Glutamatergic neuron (in vitro differentiated cells): ENCODE data around the gene NFATC2. TPM values are rescaled to one million over a fixed set of nuclear protein-coding genes. Genes with fewer than 3 reads are reported as not detected.

Source experiments
- DNase-seq: peaks from one replicate; pipeline ENCODE4 v3.0.0; 2022
- H3K27ac Mint-ChIP-seq: one replicate; pipeline ENCODE4 v1.8.0; 2020; ENCODE audit warnings: mild to moderate bottlenecking, mixed read lengths, inconsistent platforms; ENCODE audit not compliant: unreplicated experiment
- H3K27me3 Mint-ChIP-seq: one replicate; pipeline ENCODE4 v1.8.0; 2020; ENCODE audit warnings: mild to moderate bottlenecking, moderate library complexity, mixed read lengths, inconsistent platforms; ENCODE audit not compliant: unreplicated experiment
- H3K36me3 Mint-ChIP-seq: one replicate; pipeline ENCODE4 v1.8.0; 2020; ENCODE audit warnings: mild to moderate bottlenecking, mixed read lengths, inconsistent platforms; ENCODE audit not compliant: unreplicated experiment
- H3K4me1 Mint-ChIP-seq: one replicate; pipeline ENCODE4 v1.8.0; 2020; ENCODE audit warnings: mild to moderate bottlenecking, low read depth, mixed read lengths, inconsistent platforms; ENCODE audit not compliant: unreplicated experiment
- H3K4me3 Mint-ChIP-seq: one replicate; pipeline ENCODE4 v1.8.0; 2020; ENCODE audit warnings: mild to moderate bottlenecking, mixed read lengths, inconsistent platforms; ENCODE audit not compliant: unreplicated experiment
- H3K9me3 Mint-ChIP-seq: one replicate; pipeline ENCODE4 v1.8.0; 2020; ENCODE audit warnings: mild to moderate bottlenecking, moderate library complexity, mixed read lengths, inconsistent platforms; ENCODE audit not compliant: unreplicated experiment
- CTCF ChIP-seq: fragments of 200-600 bp; sonication (generic); IDR thresholded peaks from one replicate; pipeline ENCODE4 v1.5.0; 2021; ENCODE audit not compliant: partially characterized antibody, unreplicated experiment
- total RNA-seq: library from RNA; stranded (reverse); fragmentation: NEBNext Ultra II Directional; extraction: Animal tissue kit (Norgen Biotek cat#: 25700); gene quantifications from one replicate; pipeline ENCODE4 v1.2.1, GENCODE V29; 2021; ENCODE audit not compliant: unreplicated experiment

NFATC2 gene
- total RNA-seq, 1 donor from 2014 or later = not detected

GRCh38 chr20:51469046-51469445, 73.5 kb downstream of the NFATC2 start:
- H3K27me3 Mint-ChIP-seq = peaks cover 2% of the 10 kb centered on the region
- no peaks in the 10 kb centered on the region for H3K36me3 Mint-ChIP-seq
- H3K27ac Mint-ChIP-seq = no peak overlapping the region
- H3K4me3 Mint-ChIP-seq = no peak overlapping the region
- no peaks in the 10 kb centered on the region for H3K4me1 Mint-ChIP-seq
- no peak for DNase-seq
- TF ChIP-seq CTCF = no peak
- H3K9me3 Mint-ChIP-seq = no peaks in the 10 kb centered on the region

- Mint-ChIP-seq H3K4me1 (no peaks in the 10 kb centered on the region), H3K27ac (no peak overlapping the region), H3K4me3 (no peak overlapping the region), H3K9me3 (no peaks in the 10 kb centered on the region), H3K36me3 (no peaks in the 10 kb centered on the region), H3K27me3 (peaks cover 5% of the 10 kb centered on the region)
- no peak for DNase-seq
- no peak for TF ChIP-seq CTCF
Measured at GRCh38 chr20:51468636-51469035, 73.9 kb downstream of the NFATC2 start.

GRCh38 chr20:51467956-51468626, 74.4 kb downstream of the NFATC2 start:
- no peak for DNase-seq
- H3K27me3 Mint-ChIP-seq = peaks cover 5% of the 10 kb centered on the region
- no peak overlapping the region for H3K27ac Mint-ChIP-seq
- TF ChIP-seq CTCF = no peak
- no peaks in the 10 kb centered on the region for H3K9me3 Mint-ChIP-seq
- no peaks in the 10 kb centered on the region for H3K36me3 Mint-ChIP-seq
- H3K4me3 Mint-ChIP-seq = no peak overlapping the region
- H3K4me1 Mint-ChIP-seq = no peaks in the 10 kb centered on the region

GRCh38 chr20:51463998-51464397, 78.5 kb downstream of the NFATC2 start:
- DNase-seq = no peak
- peaks cover 1% of the 10 kb centered on the region for H3K4me1 Mint-ChIP-seq
- H3K36me3 Mint-ChIP-seq = no peaks in the 10 kb centered on the region
- H3K4me3 Mint-ChIP-seq = no peak overlapping the region
- H3K27ac Mint-ChIP-seq = no peak overlapping the region
- no peak for TF ChIP-seq CTCF
- H3K27me3 Mint-ChIP-seq = peaks cover 3% of the 10 kb centered on the region
- H3K9me3 Mint-ChIP-seq = no peaks in the 10 kb centered on the region

- no peak for TF ChIP-seq CTCF
- no peak overlapping the region for H3K27ac Mint-ChIP-seq
Measured at GRCh38 chr20:51463560-51463959, 79.0 kb downstream of the NFATC2 start.

More at GRCh38 chr20:51463560-51463959, 79.0 kb downstream of the NFATC2 start:
- H3K4me3 Mint-ChIP-seq = no peak overlapping the region
- peaks cover 3% of the 10 kb centered on the region for H3K27me3 Mint-ChIP-seq
- H3K9me3 Mint-ChIP-seq = no peaks in the 10 kb centered on the region
- peaks cover 1% of the 10 kb centered on the region for H3K4me1 Mint-ChIP-seq
- H3K36me3 Mint-ChIP-seq = no peaks in the 10 kb centered on the region
- no peak for DNase-seq
